Calu3 (cell line): Measurements from ENCODE around the gene PKP1. TPM values are rescaled to one million over a fixed set of nuclear protein-coding genes. Genes with fewer than 3 reads are reported as not detected.

Experiments
- BruUV-seq: library from RNA; stranded (reverse); fragments of 400-500 nt; replicated peaks from 2 replicates; lab custom pipeline; 2021; lab: Mats Ljungman, UMichigan
- CTCF ChIA-PET: fragments of 300-600 bp; sonication (Branson Sonifier 250); formaldehyde crosslinking; loops from one replicate; lab custom pipeline; 2022; ENCODE audit warnings: antibody characterized with exemption; lab: Charles Lee
- DNase-seq: peaks from one replicate; pipeline ENCODE4 v3.0.0; 2022
- H3K27ac Mint-ChIP-seq: one replicate; pipeline ENCODE4 v1.8.0; 2022; ENCODE audit warnings: mixed read lengths; ENCODE audit not compliant: unreplicated experiment
- H3K27me3 Mint-ChIP-seq: one replicate; pipeline ENCODE4 v1.8.0; 2022; ENCODE audit warnings: mixed read lengths; ENCODE audit not compliant: unreplicated experiment
- H3K36me3 Mint-ChIP-seq: one replicate; pipeline ENCODE4 v1.8.0; 2022; ENCODE audit warnings: mild to moderate bottlenecking, moderate library complexity, mixed read lengths; ENCODE audit not compliant: insufficient read depth, unreplicated experiment
- H3K4me1 Mint-ChIP-seq: one replicate; pipeline ENCODE4 v1.8.0; 2022; ENCODE audit warnings: mild to moderate bottlenecking, low read depth, mixed read lengths; ENCODE audit not compliant: unreplicated experiment
- H3K4me3 Mint-ChIP-seq: one replicate; pipeline ENCODE4 v1.8.0; 2022; ENCODE audit warnings: mild to moderate bottlenecking, low read depth, moderate library complexity, mixed read lengths; ENCODE audit not compliant: unreplicated experiment
- H3K9me3 Mint-ChIP-seq: one replicate; pipeline ENCODE4 v1.8.0; 2022; ENCODE audit warnings: low read depth, mixed read lengths; ENCODE audit not compliant: unreplicated experiment
- intact Hi-C: fragments of 100-400 bp; cut with micrococcal nuclease; formaldehyde crosslinking; loops from one replicate; pipeline ENCODE4 v1.10.0; 2022; ENCODE audit not compliant: unreplicated experiment
- total RNA-seq: library from RNA; stranded (reverse); gene quantifications from 2 replicates; pipeline ENCODE4 v1.2.3, GENCODE V29; 2022
- TF ChIP-seq, protein P1 (sequence below): fragments of 200-600 bp; IDR thresholded peaks from one replicate; pipeline ENCODE4 v1.8.0; 2022; ENCODE audit warnings: antibody characterized with exemption; ENCODE audit not compliant: unreplicated experiment

Gene PKP1
- total RNA-seq, 1 experiment from 2014 or later, result 0.09 TPM

GRCh38 chr1:201356236-201356635 lies 72.9 kb downstream of the PKP1 start:
- Mint-ChIP-seq H3K27me3 (peaks cover 76% of the 10 kb centered on the region), H3K36me3 (no peaks in the 10 kb centered on the region), H3K27ac (no peak overlapping the region), H3K4me3 (no peak overlapping the region), H3K9me3 (no peaks in the 10 kb centered on the region), H3K4me1 (no peaks in the 10 kb centered on the region)
- no peak for DNase-seq
- CTCF ChIA-PET, result interaction anchor here (2.9 kb wide), 1 partner anchor 9 kb away, joined by 10 read pairs; no protein-coding TSS in a partner anchor
- no TSS peak for BruUV-seq
- TF ChIP-seq, protein P1, sequence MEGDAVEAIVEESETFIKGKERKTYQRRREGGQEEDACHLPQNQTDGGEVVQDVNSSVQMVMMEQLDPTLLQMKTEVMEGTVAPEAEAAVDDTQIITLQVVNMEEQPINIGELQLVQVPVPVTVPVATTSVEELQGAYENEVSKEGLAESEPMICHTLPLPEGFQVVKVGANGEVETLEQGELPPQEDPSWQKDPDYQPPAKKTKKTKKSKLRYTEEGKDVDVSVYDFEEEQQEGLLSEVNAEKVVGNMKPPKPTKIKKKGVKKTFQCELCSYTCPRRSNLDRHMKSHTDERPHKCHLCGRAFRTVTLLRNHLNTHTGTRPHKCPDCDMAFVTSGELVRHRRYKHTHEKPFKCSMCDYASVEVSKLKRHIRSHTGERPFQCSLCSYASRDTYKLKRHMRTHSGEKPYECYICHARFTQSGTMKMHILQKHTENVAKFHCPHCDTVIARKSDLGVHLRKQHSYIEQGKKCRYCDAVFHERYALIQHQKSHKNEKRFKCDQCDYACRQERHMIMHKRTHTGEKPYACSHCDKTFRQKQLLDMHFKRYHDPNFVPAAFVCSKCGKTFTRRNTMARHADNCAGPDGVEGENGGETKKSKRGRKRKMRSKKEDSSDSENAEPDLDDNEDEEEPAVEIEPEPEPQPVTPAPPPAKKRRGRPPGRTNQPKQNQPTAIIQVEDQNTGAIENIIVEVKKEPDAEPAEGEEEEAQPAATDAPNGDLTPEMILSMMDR, result no peak
- intact Hi-C loops, result no loop called here

GRCh38 chr1:201356701-201357100 lies 73.4 kb downstream of the PKP1 start:
- Mint-ChIP-seq H3K4me1 (no peaks in the 10 kb centered on the region), H3K27ac (no peak overlapping the region), H3K36me3 (no peaks in the 10 kb centered on the region), H3K4me3 (no peak overlapping the region), H3K9me3 (no peaks in the 10 kb centered on the region), H3K27me3 (peaks cover 76% of the 10 kb centered on the region)
- intact Hi-C loops, result no loop called here
- BruUV-seq, result no TSS peak
- DNase-seq, result no peak
- CTCF ChIA-PET, result interaction anchor here (2.9 kb wide), 1 partner anchor 9 kb away, joined by 10 read pairs; no protein-coding TSS in a partner anchor
- TF ChIP-seq, protein P1, result no peak

DNA sequence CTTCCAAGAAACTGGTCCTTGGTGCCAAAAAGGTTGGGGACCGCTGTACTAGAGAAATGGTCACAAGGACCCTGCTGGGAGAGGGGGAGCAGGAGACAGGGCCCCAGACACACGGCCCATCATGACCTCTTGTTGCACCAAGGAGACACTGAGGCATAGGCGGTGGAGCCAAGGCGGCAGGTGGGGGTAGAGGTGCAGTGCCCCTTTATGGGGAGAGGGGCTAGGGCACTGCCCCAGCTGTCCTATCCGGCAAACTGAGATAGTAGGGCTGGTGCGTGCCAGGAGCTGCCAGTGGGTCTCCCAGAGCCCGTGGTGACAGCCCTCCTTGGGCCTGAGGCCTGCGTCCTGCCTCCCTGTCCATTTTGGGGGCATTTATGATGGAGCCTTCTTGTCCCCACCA lies 73.9 kb downstream of the PKP1 start:
- Mint-ChIP-seq H3K27me3 (peaks cover 76% of the 10 kb centered on the region), H3K9me3 (no peaks in the 10 kb centered on the region), H3K4me1 (no peaks in the 10 kb centered on the region), H3K27ac (no peak overlapping the region), H3K4me3 (no peak overlapping the region), H3K36me3 (no peaks in the 10 kb centered on the region)
- intact Hi-C loops, result no loop called here
- DNase-seq, result no peak
- TF ChIP-seq, protein P1, result no peak
- CTCF ChIA-PET, result interaction anchor here (2.9 kb wide), 1 partner anchor 10 kb away, joined by 10 read pairs; no protein-coding TSS in a partner anchor
- BruUV-seq, result no TSS peak

- H3K27me3 Mint-ChIP-seq, result peaks cover 80% of the 10 kb centered on the region
- no peaks in the 10 kb centered on the region for H3K9me3 Mint-ChIP-seq
- no peak overlapping the region for H3K27ac Mint-ChIP-seq
- no peak for DNase-seq
- H3K36me3 Mint-ChIP-seq, result no peaks in the 10 kb centered on the region
- H3K4me3 Mint-ChIP-seq, result no peak overlapping the region
- H3K4me1 Mint-ChIP-seq, result no peaks in the 10 kb centered on the region
- TF ChIP-seq, protein P1, result no peak
- CTCF ChIA-PET, result interaction anchor here (0.6 to 2.9 kb wide), 2 partner anchors 10 to 386 kb away, joined by 3 to 10 read pairs; no protein-coding TSS in a partner anchor
- intact Hi-C loops, result no loop called here
- no TSS peak for BruUV-seq
Measured at GRCh38 chr1:201357636-201358348, 74.5 kb downstream of the PKP1 start.
